AG09319 (cell line): Measurements from ENCODE around the gene ARFGEF3.
A peak's percentile ranks its signal among the peaks of the same experiment; 100 is the strongest.

ENCODE experiments used
- DNase-seq: peaks from one replicate; pipeline ENCODE4 v3.0.0-alpha.2; 2010; ENCODE audit warnings: low read depth; ENCODE audit errors: extremely low read depth
- CTCF ChIP-seq: IDR thresholded peaks from 2 replicates; pipeline ENCODE4 v1.5.1; 2011; ENCODE audit warnings: low read depth, mild to moderate bottlenecking, inconsistent platforms, low read length, moderate library complexity

Gene ARFGEF3, protein sequence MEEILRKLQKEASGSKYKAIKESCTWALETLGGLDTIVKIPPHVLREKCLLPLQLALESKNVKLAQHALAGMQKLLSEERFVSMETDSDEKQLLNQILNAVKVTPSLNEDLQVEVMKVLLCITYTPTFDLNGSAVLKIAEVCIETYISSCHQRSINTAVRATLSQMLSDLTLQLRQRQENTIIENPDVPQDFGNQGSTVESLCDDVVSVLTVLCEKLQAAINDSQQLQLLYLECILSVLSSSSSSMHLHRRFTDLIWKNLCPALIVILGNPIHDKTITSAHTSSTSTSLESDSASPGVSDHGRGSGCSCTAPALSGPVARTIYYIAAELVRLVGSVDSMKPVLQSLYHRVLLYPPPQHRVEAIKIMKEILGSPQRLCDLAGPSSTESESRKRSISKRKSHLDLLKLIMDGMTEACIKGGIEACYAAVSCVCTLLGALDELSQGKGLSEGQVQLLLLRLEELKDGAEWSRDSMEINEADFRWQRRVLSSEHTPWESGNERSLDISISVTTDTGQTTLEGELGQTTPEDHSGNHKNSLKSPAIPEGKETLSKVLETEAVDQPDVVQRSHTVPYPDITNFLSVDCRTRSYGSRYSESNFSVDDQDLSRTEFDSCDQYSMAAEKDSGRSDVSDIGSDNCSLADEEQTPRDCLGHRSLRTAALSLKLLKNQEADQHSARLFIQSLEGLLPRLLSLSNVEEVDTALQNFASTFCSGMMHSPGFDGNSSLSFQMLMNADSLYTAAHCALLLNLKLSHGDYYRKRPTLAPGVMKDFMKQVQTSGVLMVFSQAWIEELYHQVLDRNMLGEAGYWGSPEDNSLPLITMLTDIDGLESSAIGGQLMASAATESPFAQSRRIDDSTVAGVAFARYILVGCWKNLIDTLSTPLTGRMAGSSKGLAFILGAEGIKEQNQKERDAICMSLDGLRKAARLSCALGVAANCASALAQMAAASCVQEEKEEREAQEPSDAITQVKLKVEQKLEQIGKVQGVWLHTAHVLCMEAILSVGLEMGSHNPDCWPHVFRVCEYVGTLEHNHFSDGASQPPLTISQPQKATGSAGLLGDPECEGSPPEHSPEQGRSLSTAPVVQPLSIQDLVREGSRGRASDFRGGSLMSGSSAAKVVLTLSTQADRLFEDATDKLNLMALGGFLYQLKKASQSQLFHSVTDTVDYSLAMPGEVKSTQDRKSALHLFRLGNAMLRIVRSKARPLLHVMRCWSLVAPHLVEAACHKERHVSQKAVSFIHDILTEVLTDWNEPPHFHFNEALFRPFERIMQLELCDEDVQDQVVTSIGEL (N-terminal part only)

DNA sequence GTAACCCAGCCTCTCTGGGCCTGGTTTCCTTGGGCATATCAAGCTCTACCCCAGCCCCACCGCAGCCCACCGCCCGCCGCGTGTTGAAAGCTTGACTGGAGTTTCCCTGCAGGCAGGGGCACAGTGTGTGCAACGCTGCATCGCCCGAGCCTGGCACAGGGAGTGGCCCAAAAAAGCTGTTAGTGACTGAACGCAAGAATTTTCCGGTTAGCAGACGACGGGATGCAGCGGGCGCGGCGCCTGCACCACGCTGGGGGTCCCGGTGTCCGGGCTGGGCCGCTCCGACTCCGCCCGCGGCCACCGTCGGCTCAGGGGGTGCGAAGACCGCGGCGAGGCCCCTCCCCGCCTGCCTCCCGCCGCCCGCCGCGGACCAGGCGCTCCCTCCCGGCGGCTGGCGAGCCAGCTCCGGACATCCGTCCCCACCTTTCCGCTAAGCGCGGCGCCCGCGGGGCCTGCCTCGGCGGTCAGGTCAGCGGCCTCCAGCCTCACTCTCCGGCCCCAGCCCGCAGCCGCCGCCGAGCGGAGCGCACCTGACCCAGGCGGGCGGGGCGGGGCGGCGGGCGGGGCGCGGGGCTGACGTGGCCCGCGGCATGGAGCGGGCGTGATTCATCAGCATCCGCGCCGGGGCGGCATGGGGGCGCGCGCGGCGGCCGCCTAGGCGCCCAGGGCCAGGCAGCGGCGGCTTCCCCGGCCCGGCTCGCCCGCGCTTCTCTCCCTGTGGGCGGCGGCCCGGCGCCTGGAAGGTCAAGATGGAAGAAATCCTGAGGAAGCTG lies at the start of gene ARFGEF3:
ARFGEF3 (plus strand) TSS at position 602 of the 773 bp plus-strand sequence; CDS start at position 750, 148 bp downstream.
- TF ChIP-seq CTCF: no peak
- DNase-seq: no peak

GRCh38 chr6:138113588-138114210 lies 48.0 kb upstream of the ARFGEF3 start:
- TF ChIP-seq CTCF: no peak

DNA sequence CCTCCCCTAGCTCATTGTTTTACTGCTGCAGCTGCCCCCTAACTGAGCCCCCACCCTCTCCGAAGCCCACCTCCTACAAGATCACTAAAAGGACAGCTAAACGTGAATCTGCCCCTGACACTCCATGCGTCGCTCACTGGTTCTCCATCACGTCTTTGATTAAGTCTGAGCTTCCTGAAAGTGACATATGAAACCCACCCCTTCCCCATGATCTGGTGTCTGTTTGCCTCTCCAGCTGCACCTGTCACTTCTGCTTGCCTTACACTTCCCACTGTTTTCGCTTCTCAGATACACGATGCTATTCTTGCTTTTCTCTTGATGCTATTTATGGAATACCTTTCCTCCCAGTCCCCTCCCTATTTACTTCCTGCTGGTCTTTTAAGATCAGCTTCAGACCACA lies 46.5 kb upstream of the ARFGEF3 start:
- no peak for DNase-seq
- no peak for TF ChIP-seq CTCF

More at GRCh38 chr6:138113588-138114210, 48.0 kb upstream of the ARFGEF3 start:
- DNase-seq: no peak

- peak; percentile 34 for DNase-seq
- TF ChIP-seq CTCF: peak; percentile 57
Measured at GRCh38 chr6:138115877-138116660, 45.7 kb upstream of the ARFGEF3 start.

GRCh38 chr6:138116661-138116999 lies 45.1 kb upstream of the ARFGEF3 start:
- no peak for TF ChIP-seq CTCF
- no peak for DNase-seq
